GM04504 (cell line): Measurements from ENCODE around the gene SYT17.
"Not testable (repeated sequence)": the region's sequence is repeated elsewhere in the genome, so short reads cannot be mapped to it uniquely, and the experiment has no call there.

ENCODE experiments used
- DNase-seq: peaks from one replicate; pipeline ENCODE4 v3.0.0-alpha.2; 2012; ENCODE audit warnings: low read depth

Gene SYT17

GRCh38 chr16:19173649-19174383, 5.8 kb downstream of the SYT17 start:
- DNase-seq, result no peak

GRCh38 chr16:19174478-19174877, 6.4 kb downstream of the SYT17 start:
- DNase-seq, result no peak

GRCh38 chr16:19175492-19176262, 7.6 kb downstream of the SYT17 start:
- DNase-seq, result no peak

- DNase-seq, result no peak
Measured at GRCh38 chr16:19177111-19177739, 9.2 kb downstream of the SYT17 start.

GRCh38 chr16:19179546-19180490, 11.8 kb downstream of the SYT17 start:
- no peak for DNase-seq

- DNase-seq, result no peak
Measured at GRCh38 chr16:19180741-19181140, 12.7 kb downstream of the SYT17 start.

GRCh38 chr16:19182481-19182880, 14.4 kb downstream of the SYT17 start:
- DNase-seq, result no peak

GRCh38 chr16:19183187-19183586, 15.1 kb downstream of the SYT17 start:
- DNase-seq, result no peak

- DNase-seq, result no peak
Measured at GRCh38 chr16:19184823-19185509, 16.9 kb downstream of the SYT17 start.

- no peak for DNase-seq
Measured at GRCh38 chr16:19185510-19185851, 17.4 kb downstream of the SYT17 start.

GRCh38 chr16:19186408-19186807, 18.4 kb downstream of the SYT17 start:
- DNase-seq, result no peak

GRCh38 chr16:19187961-19188360, 19.9 kb downstream of the SYT17 start:
- DNase-seq, result not testable (repeated sequence)

- DNase-seq, result no peak
Measured at GRCh38 chr16:19188406-19188805, 20.4 kb downstream of the SYT17 start.

- DNase-seq, result no peak
Measured at GRCh38 chr16:19192865-19193264, 24.8 kb downstream of the SYT17 start.

GRCh38 chr16:19196871-19197270, 28.8 kb downstream of the SYT17 start:
- DNase-seq, result no peak

- no peak for DNase-seq
Measured at GRCh38 chr16:19203374-19203966, 35.4 kb downstream of the SYT17 start.

GRCh38 chr16:19210280-19210924, 42.4 kb downstream of the SYT17 start:
- DNase-seq, result no peak

- DNase-seq, result no peak
Measured at GRCh38 chr16:19210968-19211367, 42.9 kb downstream of the SYT17 start.

- no peak for DNase-seq
Measured at GRCh38 chr16:19212059-19212458, 44.0 kb downstream of the SYT17 start.

GRCh38 chr16:19213885-19214284, 45.8 kb downstream of the SYT17 start:
- no peak for DNase-seq

GRCh38 chr16:19215705-19216104, 47.7 kb downstream of the SYT17 start:
- DNase-seq, result no peak
